ENCODE measurements around the gene TBCD. TPM values are rescaled to one million over a fixed set of nuclear protein-coding genes. Genes with fewer than 3 reads are reported as not detected.
A peak's percentile ranks its signal among the peaks of the same experiment; 100 is the strongest.

The TBCD gene
- total and polyA plus RNA-seq, 12 donors: 25.6 to 240 (median 66.2) TPM

GRCh38 chr17:82848022-82848592 is 96.2 kb downstream of the TBCD start:
- DNase-seq: peak in 2 of 7 donors; percentile 45 to 49
- peak overlapping the region in 1 of 4 donors; percentile 32 for H3K4me3 ChIP-seq
- 72 to 89% (median 84%) methylated on average over 23 of the region's 23 CpGs for WGBS, 4 donors
- TF ChIP-seq POLR2A (IDR thresholded peaks at IDR 0.05): no peak
- TF ChIP-seq CTCF (IDR thresholded peaks at IDR 0.05): no peak
- H3K36me3 ChIP-seq (replicated peaks in 1 of 2): no peaks in the 10 kb centered on the region
- H3K27ac ChIP-seq: peak overlapping the region in 1 of 5 donors; percentile 74
- no peaks in the 10 kb centered on the region for H3K4me1 ChIP-seq (replicated peaks in 1 of 2)
- intact Hi-C loops (cut with DNase I): no loop called here
- no peaks in the 10 kb centered on the region for H3K27me3 ChIP-seq
- no peaks in the 10 kb centered on the region for H3K9me3 ChIP-seq (replicated peaks in 1 of 3)

GRCh38 chr17:82849076-82849945 is 97.4 kb downstream of the TBCD start:
- Histone ChIP-seq H3K4me3 (no peak overlapping the region), H3K27ac (no peak overlapping the region), H3K27me3 (no peaks in the 10 kb centered on the region), H3K9me3 (replicated peaks in 1 of 3) (no peaks in the 10 kb centered on the region), H3K36me3 (replicated peaks in 1 of 2) (no peaks in the 10 kb centered on the region), H3K4me1 (replicated peaks in 1 of 2) (no peaks in the 10 kb centered on the region)
- no peak for DNase-seq
- TF ChIP-seq POLR2A (IDR thresholded peaks at IDR 0.05) (no peak), CTCF (IDR thresholded peaks at IDR 0.05) (no peak)
- 83 to 87% (median 85%) methylated on average over 26 to 33 of the region's 33 CpGs for WGBS, 4 donors
- intact Hi-C loops (cut with DNase I): no loop called here

DNA sequence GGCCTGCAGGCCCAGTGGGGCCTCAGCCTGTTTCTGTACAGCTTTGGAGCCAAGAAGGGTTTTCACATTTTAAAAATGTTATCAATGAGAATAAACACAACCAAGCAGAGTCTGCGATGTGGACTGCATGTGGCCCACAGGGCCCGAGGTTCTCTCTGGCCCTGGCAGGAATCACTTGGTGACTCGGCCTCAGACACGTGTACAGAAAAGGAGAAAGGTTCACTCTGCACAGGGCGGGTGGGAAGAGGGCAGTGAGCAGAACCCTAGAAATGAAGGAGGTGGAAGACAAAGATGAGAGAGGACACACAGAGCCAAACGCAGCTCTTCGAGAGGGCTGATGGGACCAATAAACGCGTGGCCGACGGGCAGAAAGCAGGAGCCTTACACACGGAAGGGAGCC is 99.5 kb downstream of the TBCD start:
- Histone ChIP-seq H3K4me1 (replicated peaks in 1 of 2) (no peaks in the 10 kb centered on the region), H3K27me3 (no peaks in the 10 kb centered on the region), H3K4me3 (no peak overlapping the region), H3K9me3 (replicated peaks in 1 of 3) (no peaks in the 10 kb centered on the region), H3K36me3 (replicated peaks in 1 of 2) (no peaks in the 10 kb centered on the region), H3K27ac (no peak overlapping the region)
- WGBS, 4 donors: 85 to 96% (median 88%) methylated on average over 11 to 12 of the region's 12 CpGs
- no peak for TF ChIP-seq POLR2A (IDR thresholded peaks at IDR 0.05)
- no peak for TF ChIP-seq CTCF (IDR thresholded peaks at IDR 0.05)
- intact Hi-C loops (cut with DNase I): no loop called here
- no peak for DNase-seq

GRCh38 chr17:82854226-82854625 is 102.4 kb downstream of the TBCD start:
- Histone ChIP-seq H3K27ac (no peak overlapping the region), H3K4me3 (no peak overlapping the region), H3K9me3 (replicated peaks in 1 of 3) (no peaks in the 10 kb centered on the region), H3K27me3 (no peaks in the 10 kb centered on the region), H3K36me3 (replicated peaks in 1 of 2) (no peaks in the 10 kb centered on the region), H3K4me1 (replicated peaks in 1 of 2) (peaks cover under 1 to 2% of the 10 kb centered on the region in 2 donors)
- TF ChIP-seq CTCF (IDR thresholded peaks at IDR 0.05) (no peak), POLR2A (IDR thresholded peaks at IDR 0.05) (no peak)
- WGBS, 4 donors: 96 to 98% (median 98%) methylated on average over 11 of the region's 11 CpGs
- intact Hi-C loops (cut with DNase I): no loop called here
- DNase-seq: no peak
